ENCODE results near the gene SLC7A6.
A peak's percentile ranks its signal among the peaks of the same experiment; 100 is the strongest.

The SLC7A6 gene

DNA sequence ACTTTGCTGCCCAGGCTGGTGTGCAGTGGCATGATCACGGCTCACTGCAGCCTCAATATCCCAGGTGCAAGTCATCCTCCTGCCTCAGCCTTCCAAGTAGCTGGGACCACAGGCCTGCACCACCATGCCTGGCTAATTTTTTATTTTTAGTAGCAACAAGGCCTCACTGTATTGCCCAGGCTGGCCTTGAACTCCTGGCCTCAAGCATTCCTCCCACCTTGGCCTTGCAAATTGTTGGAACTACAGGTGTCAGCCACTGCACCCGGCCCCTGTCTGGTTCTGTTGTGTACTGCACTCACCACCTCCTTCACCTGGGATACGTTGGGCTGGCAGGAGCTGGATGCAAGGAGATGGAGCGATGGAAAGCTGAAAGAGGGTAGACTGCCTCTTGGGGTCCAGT, 10.6 kb upstream of the SLC7A6 start:
- Histone ChIP-seq H3K4me1 (ENCODE audit: control insufficient read depth, insufficient read depth, low read length) (peaks cover 5% of the 10 kb centered on the region), H3K27me3 (ENCODE audit: control insufficient read depth, insufficient read depth, low read length, poor library complexity, severe bottlenecking) (no peaks in the 10 kb centered on the region), H3K27ac (ENCODE audit: insufficient read depth, low read depth, low read length, poor library complexity, severe bottlenecking) (no peak overlapping the region), H3K36me3 (ENCODE audit: control insufficient read depth, insufficient read depth, low read length) (no peaks in the 10 kb centered on the region), H3K9me3 (ENCODE audit: control insufficient read depth, low read length) (no peaks in the 10 kb centered on the region), H3K4me3 (ENCODE audit: insufficient read depth, low read depth, low read length) (no peak overlapping the region)
- WGBS, 2 experiments, result 89 to 92% methylated on average over 4 of the region's 4 CpGs

DNA sequence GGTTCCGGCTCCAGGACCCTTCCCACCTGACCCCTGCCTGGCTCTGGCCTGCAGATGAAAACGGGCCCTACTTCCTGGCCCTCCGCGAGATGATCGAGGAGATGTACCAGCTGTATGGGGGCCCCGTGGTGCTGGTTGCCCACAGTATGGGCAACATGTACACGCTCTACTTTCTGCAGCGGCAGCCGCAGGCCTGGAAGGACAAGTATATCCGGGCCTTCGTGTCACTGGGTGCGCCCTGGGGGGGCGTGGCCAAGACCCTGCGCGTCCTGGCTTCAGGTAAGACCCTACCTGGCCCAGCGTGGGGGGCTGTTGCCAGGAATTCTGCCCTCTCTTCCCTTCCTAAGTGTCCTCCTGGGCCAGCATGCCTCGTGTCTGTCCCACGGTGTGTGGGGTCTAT, 8.6 kb upstream of the SLC7A6 start:
- WGBS, 2 experiments, result 94% methylated on average over 18 of the region's 18 CpGs
- no peaks in the 10 kb centered on the region for H3K36me3 ChIP-seq (ENCODE audit: control insufficient read depth, insufficient read depth, low read length)
- H3K9me3 ChIP-seq (ENCODE audit: control insufficient read depth, low read length), result no peaks in the 10 kb centered on the region
- H3K27ac ChIP-seq (ENCODE audit: insufficient read depth, low read depth, low read length, poor library complexity, severe bottlenecking), result no peak overlapping the region
- peaks cover 5% of the 10 kb centered on the region for H3K4me1 ChIP-seq (ENCODE audit: control insufficient read depth, insufficient read depth, low read length)
- H3K27me3 ChIP-seq (ENCODE audit: control insufficient read depth, insufficient read depth, low read length, poor library complexity, severe bottlenecking), result no peaks in the 10 kb centered on the region
- H3K4me3 ChIP-seq (ENCODE audit: insufficient read depth, low read depth, low read length), result no peak overlapping the region

DNA sequence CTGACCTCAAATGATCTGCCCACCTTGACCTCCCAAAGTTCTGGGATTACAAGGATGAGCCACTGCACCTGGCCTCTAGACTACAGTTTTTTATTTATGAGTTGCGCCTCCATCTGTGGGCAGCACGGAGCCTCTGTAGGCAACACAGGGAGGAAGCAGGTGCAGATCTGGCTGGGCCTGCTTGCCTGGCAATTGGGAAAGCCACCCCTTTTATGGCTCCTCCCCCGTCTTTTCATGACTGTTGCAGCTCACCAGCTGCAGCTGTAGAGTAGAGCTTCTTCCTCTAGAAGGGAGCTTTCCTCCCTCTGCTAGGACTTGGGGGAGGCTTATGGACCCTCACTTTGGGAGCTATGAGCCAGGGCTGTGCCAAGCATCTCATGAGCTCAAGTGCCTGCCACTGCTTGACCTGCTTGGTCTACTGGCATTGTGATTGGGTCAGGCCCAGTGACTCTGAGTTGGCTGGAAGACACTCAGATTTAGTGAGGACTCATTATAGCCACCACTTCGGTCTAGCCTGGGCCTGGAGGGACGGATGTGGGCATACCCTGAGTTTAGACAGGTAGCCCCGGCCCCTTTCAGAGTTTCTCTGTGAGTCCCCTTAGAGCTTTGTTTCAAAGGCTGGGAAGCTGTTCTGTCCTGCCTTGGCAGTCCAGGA, 6.9 kb upstream of the SLC7A6 start:
- H3K4me3 ChIP-seq (ENCODE audit: insufficient read depth, low read depth, low read length), result no peak overlapping the region
- H3K36me3 ChIP-seq (ENCODE audit: control insufficient read depth, insufficient read depth, low read length), result no peaks in the 10 kb centered on the region
- no peaks in the 10 kb centered on the region for H3K9me3 ChIP-seq (ENCODE audit: control insufficient read depth, low read length)
- 90 to 94% methylated on average over 6 of the region's 6 CpGs for WGBS, 2 experiments
- no peaks in the 10 kb centered on the region for H3K27me3 ChIP-seq (ENCODE audit: control insufficient read depth, insufficient read depth, low read length, poor library complexity, severe bottlenecking)
- H3K27ac ChIP-seq (ENCODE audit: insufficient read depth, low read depth, low read length, poor library complexity, severe bottlenecking), result no peak overlapping the region
- peaks cover 5% of the 10 kb centered on the region for H3K4me1 ChIP-seq (ENCODE audit: control insufficient read depth, insufficient read depth, low read length)

DNA sequence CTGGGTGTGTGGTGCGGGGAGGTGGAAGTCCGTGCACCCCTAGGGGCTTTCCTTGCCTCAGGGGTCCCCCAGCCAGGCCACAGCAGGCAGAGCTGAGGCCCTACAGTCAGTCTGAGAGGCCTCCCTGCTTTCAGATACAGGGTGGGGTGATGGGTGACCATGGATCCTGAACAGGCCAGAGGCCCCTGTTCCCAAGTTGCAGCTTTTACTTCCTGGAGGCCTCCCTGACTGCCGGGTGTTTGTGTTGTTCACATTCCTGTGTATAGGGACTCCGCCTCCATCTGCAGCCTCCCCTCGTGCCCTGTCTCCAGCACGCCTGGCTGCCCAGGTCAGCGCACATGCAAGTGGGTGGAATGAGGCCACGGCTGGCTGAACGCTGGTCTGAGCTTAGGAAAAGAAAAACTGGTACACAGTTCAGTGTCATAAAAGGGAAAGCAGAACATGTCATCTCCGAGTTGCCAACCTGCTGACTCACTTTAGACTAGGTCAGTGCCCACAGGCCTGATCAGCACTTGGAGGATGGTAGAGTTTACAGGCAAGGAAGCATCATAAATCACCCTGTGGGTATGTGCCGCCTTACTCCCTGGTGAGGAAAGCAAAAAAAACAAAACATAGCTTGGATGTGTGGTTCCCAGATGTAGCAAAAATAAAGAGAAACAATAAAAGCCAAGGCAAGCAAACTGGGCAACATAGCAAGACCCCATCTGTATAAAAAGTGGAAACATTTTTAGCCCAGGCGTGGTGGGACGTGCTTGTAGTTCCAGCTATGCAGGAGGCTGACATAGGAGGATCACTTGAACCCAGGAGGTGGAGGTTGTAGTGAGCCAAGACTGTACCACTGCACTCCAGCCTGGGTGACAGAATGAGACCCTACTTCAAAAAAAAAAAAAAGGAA, 6.2 kb upstream of the SLC7A6 start:
- WGBS, 2 experiments, result 90% methylated on average over 13 of the region's 13 CpGs
- Histone ChIP-seq H3K4me3 (ENCODE audit: insufficient read depth, low read depth, low read length) (no peak overlapping the region), H3K27ac (ENCODE audit: insufficient read depth, low read depth, low read length, poor library complexity, severe bottlenecking) (no peak overlapping the region)

DNA sequence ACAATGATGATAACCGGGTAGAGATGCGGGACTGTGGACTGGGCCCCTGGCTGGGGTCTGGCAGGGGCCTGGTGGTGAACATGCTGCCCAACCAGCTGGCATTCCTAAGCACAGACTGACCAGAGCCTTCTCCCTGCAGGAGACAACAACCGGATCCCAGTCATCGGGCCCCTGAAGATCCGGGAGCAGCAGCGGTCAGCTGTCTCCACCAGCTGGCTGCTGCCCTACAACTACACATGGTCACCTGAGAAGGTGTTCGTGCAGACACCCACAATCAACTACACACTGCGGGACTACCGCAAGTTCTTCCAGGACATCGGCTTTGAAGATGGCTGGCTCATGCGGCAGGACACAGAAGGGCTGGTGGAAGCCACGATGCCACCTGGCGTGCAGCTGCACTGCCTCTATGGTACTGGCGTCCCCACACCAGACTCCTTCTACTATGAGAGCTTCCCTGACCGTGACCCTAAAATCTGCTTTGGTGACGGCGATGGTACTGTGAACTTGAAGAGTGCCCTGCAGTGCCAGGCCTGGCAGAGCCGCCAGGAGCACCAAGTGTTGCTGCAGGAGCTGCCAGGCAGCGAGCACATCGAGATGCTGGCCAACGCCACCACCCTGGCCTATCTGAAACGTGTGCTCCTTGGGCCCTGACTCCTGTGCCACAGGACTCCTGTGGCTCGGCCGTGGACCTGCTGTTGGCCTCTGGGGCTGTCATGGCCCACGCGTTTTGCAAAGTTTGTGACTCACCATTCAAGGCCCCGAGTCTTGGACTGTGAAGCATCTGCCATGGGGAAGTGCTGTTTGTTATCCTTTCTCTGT, 5.1 kb upstream of the SLC7A6 start:
- no peaks in the 10 kb centered on the region for H3K9me3 ChIP-seq (ENCODE audit: control insufficient read depth, low read length)
- WGBS, 2 experiments, result 94 to 95% methylated on average over 27 of the region's 27 CpGs
- no peak overlapping the region for H3K27ac ChIP-seq (ENCODE audit: insufficient read depth, low read depth, low read length, poor library complexity, severe bottlenecking)
- H3K4me1 ChIP-seq (ENCODE audit: control insufficient read depth, insufficient read depth, low read length), result peaks cover 5% of the 10 kb centered on the region
- no peak overlapping the region for H3K4me3 ChIP-seq (ENCODE audit: insufficient read depth, low read depth, low read length)
- H3K36me3 ChIP-seq (ENCODE audit: control insufficient read depth, insufficient read depth, low read length), result no peaks in the 10 kb centered on the region
- peaks cover 11% of the 10 kb centered on the region for H3K27me3 ChIP-seq (ENCODE audit: control insufficient read depth, insufficient read depth, low read length, poor library complexity, severe bottlenecking)

More for the DNA sequence above, 6.2 kb upstream of the SLC7A6 start:
- H3K36me3 ChIP-seq (ENCODE audit: control insufficient read depth, insufficient read depth, low read length), result no peaks in the 10 kb centered on the region
- peaks cover 5% of the 10 kb centered on the region for H3K4me1 ChIP-seq (ENCODE audit: control insufficient read depth, insufficient read depth, low read length)
- no peaks in the 10 kb centered on the region for H3K9me3 ChIP-seq (ENCODE audit: control insufficient read depth, low read length)
- H3K27me3 ChIP-seq (ENCODE audit: control insufficient read depth, insufficient read depth, low read length, poor library complexity, severe bottlenecking), result peaks cover 2% of the 10 kb centered on the region

DNA sequence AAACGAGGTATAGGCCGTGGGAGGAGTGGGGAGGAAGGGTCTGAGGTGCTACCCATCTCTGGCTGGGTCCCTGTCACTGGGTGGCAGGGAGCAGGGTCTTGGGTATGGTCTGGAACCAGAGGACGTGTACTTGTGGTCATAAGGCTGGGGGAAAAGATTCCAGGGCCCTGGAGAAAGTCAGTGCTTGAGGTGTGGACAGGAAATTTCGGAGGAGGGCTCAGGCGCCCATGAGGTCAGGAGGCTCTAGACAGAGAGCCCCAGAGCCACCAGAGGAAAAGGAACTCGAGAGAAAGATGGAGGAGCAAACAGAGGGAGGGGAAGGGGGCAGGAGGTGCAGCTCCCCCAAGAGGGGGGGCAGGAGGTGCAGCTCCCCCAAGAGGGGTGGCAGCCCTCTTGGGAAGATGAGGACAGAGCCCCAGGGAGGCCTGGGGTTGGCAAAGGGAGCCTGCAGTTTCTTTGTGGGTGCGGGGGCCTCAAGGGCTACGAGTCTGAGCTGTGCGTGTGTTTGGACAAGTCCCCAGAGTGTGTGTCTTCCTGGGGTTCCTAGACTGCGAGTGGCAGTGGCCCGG, 683 bp upstream of the SLC7A6 start:
- Histone ChIP-seq H3K36me3 (ENCODE audit: control insufficient read depth, insufficient read depth, low read length) (no peaks in the 10 kb centered on the region), H3K4me1 (ENCODE audit: control insufficient read depth, insufficient read depth, low read length) (peaks cover 14% of the 10 kb centered on the region), H3K27ac (ENCODE audit: insufficient read depth, low read depth, low read length, poor library complexity, severe bottlenecking) (no peak overlapping the region), H3K27me3 (ENCODE audit: control insufficient read depth, insufficient read depth, low read length, poor library complexity, severe bottlenecking) (peaks cover 23% of the 10 kb centered on the region), H3K9me3 (ENCODE audit: control insufficient read depth, low read length) (no peaks in the 10 kb centered on the region), H3K4me3 (ENCODE audit: insufficient read depth, low read depth, low read length) (peak overlapping the region; percentile 83)
- WGBS, 2 experiments, result 46 to 47% methylated on average over 11 of the region's 11 CpGs

DNA sequence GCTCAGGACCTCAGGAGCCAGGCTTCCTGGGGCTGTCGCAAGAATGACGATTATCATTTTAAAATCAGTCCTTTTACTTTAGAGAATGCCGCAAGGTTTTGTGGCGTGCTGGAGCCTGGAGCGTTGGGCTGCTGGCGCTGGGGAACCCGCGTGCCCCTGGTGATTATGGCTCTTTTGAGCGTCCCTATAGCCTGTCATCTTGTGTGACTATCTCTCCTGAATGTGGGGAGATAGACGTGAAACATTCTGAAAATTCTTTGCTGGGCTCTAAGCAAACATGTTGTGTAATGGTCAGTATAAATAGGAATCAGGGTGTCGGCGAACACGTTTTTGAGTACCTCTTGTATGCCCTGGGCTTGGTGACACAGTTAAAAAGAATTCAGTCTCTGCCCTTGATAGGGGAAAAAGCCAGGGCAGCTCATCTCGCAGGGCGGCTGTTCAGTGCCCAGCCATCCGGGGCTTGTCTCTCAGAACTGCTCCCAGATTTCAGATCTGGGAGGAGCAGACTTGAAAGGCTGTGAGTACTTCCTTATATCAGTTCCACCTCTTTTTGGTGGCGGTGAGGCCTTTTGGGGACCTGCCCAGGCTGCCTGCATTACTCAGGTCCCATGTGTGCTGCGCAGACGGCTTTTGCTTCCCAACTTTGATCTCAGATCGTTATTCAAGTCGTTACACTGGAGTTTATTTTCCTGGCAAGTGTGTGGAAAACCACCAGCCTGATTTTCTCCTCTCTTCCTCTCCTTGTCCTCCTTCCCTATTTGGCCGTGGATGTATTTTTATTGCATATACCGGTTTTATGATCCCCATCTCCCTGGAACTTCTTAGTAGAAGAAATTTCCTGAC, 973 bp downstream of the SLC7A6 start:
- H3K36me3 ChIP-seq (ENCODE audit: control insufficient read depth, insufficient read depth, low read length), result no peaks in the 10 kb centered on the region
- peaks cover 23% of the 10 kb centered on the region for H3K27me3 ChIP-seq (ENCODE audit: control insufficient read depth, insufficient read depth, low read length, poor library complexity, severe bottlenecking)
- no peaks in the 10 kb centered on the region for H3K9me3 ChIP-seq (ENCODE audit: control insufficient read depth, low read length)
- H3K4me1 ChIP-seq (ENCODE audit: control insufficient read depth, insufficient read depth, low read length), result peaks cover 17% of the 10 kb centered on the region
- H3K4me3 ChIP-seq (ENCODE audit: insufficient read depth, low read depth, low read length), result peak overlapping the region; percentile 83
- no peak overlapping the region for H3K27ac ChIP-seq (ENCODE audit: insufficient read depth, low read depth, low read length, poor library complexity, severe bottlenecking)
- WGBS, 2 experiments, result 18 to 23% methylated on average over 23 of the region's 23 CpGs

DNA sequence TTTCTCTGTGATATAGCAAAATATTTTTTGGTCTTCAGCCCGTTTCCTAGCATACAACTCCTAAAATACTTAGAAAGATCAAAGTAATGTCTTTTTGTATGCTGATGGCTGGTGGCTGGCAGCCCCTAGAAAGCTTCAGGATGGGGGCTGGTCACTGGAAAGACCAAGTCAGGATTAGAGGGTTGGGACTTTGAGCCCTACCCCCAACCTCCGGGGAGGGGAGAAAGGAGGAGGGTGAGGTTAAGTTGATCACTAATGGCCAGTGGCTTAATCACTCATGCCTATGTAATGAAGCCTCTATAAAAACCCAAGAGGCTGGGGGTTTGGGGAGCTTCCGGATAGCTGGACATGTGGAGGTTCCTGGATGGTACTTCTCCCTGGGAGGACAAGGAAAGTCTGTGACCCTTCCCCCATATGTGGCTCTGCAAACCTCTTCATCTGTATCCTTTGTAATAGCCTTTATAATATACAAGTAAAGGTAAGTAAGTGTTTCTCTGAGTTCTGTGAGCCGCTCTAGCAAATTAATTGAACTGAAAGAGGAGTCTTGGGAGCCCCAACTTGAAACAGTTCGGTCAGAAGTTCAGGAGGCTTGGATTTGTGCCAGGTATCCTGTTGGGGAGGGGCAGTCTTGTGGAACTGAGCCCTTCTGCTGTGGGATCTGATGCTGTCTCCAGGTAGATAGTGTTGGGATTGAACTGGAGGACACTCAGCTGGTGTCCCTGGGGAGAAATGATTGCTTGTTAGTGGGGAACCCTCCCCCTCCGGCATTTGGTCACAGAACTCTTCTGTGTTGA, 3.5 kb downstream of the SLC7A6 start:
- Histone ChIP-seq H3K9me3 (ENCODE audit: control insufficient read depth, low read length) (no peaks in the 10 kb centered on the region), H3K27me3 (ENCODE audit: control insufficient read depth, insufficient read depth, low read length, poor library complexity, severe bottlenecking) (peaks cover 23% of the 10 kb centered on the region), H3K27ac (ENCODE audit: insufficient read depth, low read depth, low read length, poor library complexity, severe bottlenecking) (no peak overlapping the region), H3K4me3 (ENCODE audit: insufficient read depth, low read depth, low read length) (no peak overlapping the region), H3K4me1 (ENCODE audit: control insufficient read depth, insufficient read depth, low read length) (peaks cover 17% of the 10 kb centered on the region), H3K36me3 (ENCODE audit: control insufficient read depth, insufficient read depth, low read length) (no peaks in the 10 kb centered on the region)
- WGBS, 2 experiments, result 49 to 59% methylated on average over 5 of the region's 6 CpGs

DNA sequence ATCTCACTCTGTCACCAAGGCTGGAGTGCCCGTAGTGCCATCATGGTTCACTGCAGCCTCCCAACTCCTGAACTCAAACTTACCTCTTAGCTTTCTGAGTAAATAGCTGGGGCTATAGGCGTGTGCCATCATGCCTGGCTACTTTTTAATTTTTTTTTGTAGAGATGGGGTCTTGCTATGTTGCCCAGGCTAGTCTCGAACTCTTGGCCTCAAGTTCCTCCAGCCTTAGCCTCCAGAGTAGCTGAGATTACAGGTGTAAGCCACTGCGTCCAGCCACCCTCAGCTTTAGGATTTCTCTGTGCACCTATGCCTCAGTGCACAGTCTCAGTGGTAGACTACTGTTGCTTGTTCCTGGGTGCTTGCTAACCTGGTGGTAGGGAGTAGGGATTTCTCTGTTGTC, 5.5 kb downstream of the SLC7A6 start:
- no peaks in the 10 kb centered on the region for H3K9me3 ChIP-seq (ENCODE audit: control insufficient read depth, low read length)

More for the DNA sequence above, 5.5 kb downstream of the SLC7A6 start:
- peaks cover 17% of the 10 kb centered on the region for H3K4me1 ChIP-seq (ENCODE audit: control insufficient read depth, insufficient read depth, low read length)
- H3K36me3 ChIP-seq (ENCODE audit: control insufficient read depth, insufficient read depth, low read length), result no peaks in the 10 kb centered on the region
- H3K27me3 ChIP-seq (ENCODE audit: control insufficient read depth, insufficient read depth, low read length, poor library complexity, severe bottlenecking), result peaks cover 8% of the 10 kb centered on the region
- no peak overlapping the region for H3K27ac ChIP-seq (ENCODE audit: insufficient read depth, low read depth, low read length, poor library complexity, severe bottlenecking)
- H3K4me3 ChIP-seq (ENCODE audit: insufficient read depth, low read depth, low read length), result no peak overlapping the region
- WGBS, 2 experiments, result 92 to 94% methylated on average over 4 of the region's 4 CpGs

Data from ectodermal cell (in vitro differentiated cells).